HG03108 (cell line): ENCODE results near the gene PEPD.

Experiments
- ATAC-seq: cut with Tn5 transposase; IDR thresholded peaks from one replicate; pipeline ENCODE4 v1.9.1; 2021; ENCODE audit warnings: moderate library complexity; ENCODE audit not compliant: unreplicated experiment

Gene PEPD

DNA sequence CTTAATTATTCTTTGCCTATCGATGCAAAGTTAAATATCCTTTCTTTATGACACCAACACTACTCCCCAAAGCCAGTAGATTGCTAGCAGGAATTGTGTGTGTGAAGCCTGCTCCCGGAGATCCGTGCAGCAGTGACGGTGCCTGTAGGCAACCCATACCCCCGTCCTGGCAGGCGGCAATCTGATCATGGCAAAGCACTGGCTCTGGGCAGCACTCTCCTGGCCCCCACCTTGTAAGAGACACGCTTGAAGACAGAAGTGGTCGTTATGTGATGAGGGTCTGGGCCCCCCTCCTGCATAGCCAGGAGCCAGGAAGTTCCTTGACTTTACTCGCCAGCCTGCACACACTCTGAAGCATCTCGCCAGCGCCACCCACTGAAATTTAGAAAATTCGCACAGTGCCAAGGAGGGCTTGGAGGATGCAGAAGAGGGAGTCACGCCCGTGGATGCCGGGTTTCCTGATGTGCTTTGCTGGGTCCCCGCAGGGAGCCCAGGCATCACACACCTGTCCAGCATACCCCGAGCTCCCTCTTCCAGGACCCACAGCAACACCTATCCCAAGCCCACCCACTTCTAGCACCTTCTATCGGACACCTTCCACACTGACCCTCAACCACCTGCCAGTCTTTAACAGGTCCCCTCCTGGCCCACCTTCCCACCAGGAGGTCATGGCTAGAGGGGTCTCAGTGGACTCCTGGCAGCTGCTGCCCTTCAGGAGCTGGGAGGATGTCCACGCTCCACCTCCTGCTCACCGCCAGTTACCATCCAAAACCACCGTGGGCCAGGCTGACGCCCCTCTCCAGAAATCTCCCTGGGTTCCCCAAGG, 93.6 kb downstream of the PEPD start:
- no peak for ATAC-seq

DNA sequence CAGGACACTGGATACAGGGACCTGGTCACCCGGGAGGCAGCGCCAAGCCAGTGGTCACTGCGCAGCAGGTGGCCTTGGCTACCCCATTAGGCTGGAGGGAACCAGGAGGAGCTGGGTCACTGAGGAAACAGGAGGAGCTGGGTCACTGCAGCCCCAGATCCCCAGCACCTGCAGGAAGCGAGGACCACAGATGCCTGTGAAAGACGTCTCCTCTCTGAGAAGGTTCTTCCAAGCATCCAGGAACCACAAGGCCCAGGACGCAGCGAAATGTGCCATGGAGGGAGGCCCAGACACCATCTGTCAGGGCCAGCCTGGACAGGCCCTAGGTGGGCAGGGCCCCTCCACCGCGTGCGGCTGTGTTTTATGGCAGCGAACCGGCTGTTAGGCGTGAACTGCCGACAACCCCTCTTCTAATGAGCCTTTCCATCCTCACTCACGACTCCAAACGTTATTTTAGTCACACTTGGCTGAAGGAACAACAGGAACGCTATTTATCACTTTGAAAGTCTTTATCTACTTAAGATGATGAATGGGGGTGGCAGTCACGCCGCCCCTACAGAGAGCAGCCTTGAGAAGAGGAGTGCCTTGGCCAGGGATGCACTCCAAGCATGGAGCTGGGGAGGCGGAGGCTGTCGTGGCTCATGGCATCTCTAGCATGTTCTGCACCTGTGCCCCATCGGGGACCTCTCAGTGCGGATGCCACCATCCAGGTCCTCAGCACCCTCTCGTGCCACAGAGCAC, 94.8 kb downstream of the PEPD start:
- ATAC-seq: no peak

DNA sequence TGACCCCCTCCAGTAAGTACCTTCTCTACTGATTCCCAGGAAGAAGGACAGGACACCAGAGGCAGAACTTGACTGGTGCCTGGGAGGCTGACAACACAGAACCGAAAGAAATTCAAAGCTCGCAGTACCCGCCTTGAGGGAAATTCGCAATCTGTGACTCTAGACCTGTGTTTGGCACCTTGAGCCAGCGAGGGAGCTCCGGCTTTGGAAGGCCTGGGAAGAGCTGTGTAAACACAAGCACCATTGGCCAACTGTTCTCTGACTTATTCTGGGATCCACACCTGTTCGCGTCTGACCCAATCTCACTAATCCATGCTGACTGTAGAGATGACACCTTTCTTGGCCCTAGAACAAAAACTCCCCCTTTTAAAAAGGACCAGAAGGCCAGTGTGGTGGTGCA, 97.4 kb downstream of the PEPD start:
- no peak for ATAC-seq

GRCh38 chr19:33422369-33423180, 99.0 kb downstream of the PEPD start:
- no peak for ATAC-seq

GRCh38 chr19:33421368-33421767, 100.2 kb downstream of the PEPD start:
- ATAC-seq: no peak

DNA sequence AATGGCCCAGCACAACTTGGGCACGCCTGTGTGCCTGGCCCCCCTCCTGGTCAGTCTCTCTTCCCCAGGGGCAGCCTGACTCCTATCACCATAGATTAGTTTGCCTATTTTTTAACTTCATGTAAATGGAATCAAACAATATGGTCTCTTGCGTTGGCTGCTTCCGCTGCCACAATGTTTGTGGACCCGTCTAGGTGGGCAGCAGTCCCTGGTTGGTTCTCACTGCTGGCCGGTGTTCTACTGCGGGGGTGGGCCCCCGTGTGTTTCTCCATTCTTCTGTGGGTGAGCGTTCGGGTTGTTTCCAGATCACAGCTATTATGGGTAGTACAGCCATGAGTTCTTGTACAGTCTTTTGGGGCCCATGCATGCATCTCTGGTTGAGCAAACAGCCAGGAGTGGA, 100.8 kb downstream of the PEPD start:
- no peak for ATAC-seq

DNA sequence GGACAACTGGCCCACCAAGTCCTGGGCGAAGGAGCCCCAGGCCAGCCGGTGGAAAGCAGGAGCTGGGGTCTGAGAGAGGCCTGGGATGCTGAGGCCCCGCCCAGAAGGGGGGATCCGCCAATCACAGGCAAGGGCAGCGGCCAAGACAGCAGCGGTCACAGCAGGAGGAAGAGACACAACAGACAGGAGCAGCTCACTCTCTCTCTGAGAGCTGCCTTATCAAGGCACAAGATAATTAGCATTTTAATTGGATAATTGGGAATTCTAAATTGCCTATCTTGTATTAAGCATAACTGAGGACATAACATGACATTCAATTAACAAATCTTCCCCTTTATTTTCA, 101.8 kb downstream of the PEPD start:
- no peak for ATAC-seq

DNA sequence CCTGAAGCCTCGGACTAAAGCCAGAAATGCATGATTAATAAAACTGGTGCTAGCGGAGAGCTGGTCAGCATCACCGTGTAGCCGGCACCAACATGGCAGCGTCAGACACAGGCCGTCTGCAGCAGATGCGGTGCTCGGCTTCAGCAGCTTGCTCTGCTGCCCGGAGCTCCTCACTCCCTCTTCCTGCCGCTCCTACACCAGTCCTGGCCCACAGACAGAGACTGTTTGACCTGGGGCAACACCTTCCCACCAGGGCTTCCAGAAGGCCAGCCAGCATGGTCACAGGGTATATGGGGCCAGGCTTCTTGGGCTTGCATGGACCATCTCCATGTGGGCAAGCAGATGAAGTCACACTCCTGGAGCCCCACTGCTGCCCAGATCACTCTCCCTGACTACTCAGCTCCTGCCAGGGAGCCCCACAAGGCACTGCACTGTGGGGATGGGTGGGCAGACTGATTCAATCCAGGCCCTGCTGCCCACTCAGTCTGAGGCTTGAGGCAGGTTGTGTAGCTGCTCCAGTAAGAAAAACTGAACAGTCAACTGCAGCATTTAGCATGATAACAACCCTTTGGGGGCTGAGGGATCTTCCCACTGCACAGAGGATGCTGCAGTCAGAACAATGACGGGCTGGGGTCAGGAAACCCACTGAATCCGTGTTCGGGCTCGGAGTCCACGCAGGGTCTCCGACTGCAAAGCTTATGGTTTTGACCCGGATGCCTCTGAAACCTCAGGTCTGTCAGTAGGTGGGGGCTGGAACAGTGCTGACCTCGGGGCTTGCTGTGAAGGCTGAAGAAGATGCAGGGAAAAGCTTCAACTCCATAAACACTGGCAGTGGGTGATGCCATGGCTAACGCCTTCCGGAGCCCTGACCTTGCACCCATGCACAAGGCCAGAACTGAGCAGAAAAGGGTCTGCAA, 102.5 kb downstream of the PEPD start:
- no peak for ATAC-seq

GRCh38 chr19:33418461-33418860, 103.1 kb downstream of the PEPD start:
- no peak for ATAC-seq

- no peak for ATAC-seq
Observed at GRCh38 chr19:33417751-33418150, 103.8 kb downstream of the PEPD start.

DNA sequence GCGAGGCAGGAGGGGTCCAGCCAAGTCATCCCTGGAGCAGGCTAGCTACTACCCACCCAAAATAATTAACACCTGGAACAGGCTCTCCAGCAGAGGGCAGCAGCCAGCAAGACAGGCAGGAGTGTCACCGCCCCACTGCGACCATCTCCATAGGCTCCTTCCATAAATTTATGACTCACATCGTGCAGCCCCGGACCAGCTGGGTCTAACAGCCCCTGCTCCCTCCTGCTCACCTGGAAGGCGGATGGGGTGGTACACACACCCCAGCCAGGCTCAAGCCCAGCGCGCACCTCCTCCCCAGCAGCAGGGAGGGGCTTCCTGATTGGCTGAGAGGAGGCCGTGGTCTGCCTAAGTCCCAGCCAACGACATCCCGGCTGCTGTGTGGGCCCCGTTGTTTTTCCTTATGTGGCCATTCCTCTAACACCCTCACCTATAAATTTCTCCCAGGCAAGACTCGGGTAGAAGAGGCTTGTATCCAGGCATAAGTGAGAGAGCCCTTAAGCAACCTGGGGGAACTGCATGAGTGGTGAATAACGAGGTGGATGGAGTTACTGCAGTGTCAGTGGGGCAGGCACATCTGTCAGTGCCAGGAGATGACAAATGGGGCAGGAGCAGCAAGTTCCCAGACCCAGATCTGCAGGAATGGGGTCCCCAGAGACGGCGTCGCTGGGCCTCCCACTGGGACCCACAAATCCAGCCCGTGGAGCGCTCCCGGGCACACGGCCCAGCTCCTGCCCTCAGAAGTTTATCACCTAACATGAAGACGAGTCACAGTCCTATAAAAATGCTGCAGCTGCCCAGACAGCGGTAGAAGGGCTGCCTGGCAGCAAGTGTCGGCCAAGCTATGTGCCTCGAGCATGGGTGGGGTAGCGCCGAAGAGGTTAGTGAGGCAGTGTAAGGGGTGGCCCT, 105.0 kb downstream of the PEPD start:
- no peak for ATAC-seq

- no peak for ATAC-seq
Observed at GRCh38 chr19:33414667-33415605, 106.7 kb downstream of the PEPD start.

- ATAC-seq: no peak
Observed at GRCh38 chr19:33413868-33414666, 107.5 kb downstream of the PEPD start.

GRCh38 chr19:33413426-33413725, 108.2 kb downstream of the PEPD start:
- ATAC-seq: no peak

DNA sequence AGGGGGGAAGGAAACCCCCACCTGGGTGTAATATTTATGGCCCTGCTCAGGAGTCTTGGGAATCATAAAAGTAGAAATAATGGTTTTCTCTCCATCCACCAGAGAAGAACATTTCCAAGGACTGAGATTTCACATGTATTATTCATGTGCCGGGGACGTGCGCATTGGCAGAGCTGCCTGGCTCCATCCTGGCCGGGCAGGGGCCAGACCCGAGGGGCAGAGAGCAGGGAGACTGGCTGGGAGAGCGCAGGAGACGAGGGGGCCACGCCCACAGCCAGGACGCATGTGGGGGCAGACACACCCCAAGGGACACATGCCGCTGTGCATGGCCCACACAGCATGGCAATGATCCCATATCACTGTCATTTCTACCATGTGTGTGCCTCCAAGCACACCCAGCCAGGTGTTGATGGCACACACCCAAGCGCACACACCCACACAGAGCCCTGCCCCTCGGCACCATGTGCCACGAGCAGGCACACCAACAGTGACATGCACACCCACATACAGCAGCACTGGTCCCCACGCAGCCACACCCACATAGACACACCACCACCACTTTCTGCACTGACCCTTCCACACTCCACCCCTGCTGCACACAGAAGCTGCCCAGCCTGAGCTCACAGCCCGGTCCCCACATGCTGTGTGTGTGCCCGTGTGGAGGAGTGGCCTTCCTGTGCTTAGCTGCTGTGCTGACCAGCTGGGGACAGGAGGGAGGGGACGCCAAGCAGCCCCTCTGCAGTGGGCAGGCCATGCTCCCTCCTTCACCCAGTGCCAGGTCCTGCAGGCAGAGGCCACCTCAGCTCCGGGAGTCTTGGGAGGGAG, 108.8 kb downstream of the PEPD start:
- ATAC-seq: no peak

- no peak for ATAC-seq
Observed at GRCh38 chr19:33411621-33412180, 109.9 kb downstream of the PEPD start.
